GM18870 (cell line): Measurements from ENCODE around the gene DCAF8L1.
"Not testable (repeated sequence)": the region's sequence is repeated elsewhere in the genome, so short reads cannot be mapped to it uniquely, and the experiment has no call there.

Experiments used
- ATAC-seq: cut with Tn5 transposase; IDR thresholded peaks from one replicate; pipeline ENCODE4 v1.9.1; 2021; ENCODE audit warnings: moderate library complexity; ENCODE audit not compliant: unreplicated experiment

Gene DCAF8L1

DNA sequence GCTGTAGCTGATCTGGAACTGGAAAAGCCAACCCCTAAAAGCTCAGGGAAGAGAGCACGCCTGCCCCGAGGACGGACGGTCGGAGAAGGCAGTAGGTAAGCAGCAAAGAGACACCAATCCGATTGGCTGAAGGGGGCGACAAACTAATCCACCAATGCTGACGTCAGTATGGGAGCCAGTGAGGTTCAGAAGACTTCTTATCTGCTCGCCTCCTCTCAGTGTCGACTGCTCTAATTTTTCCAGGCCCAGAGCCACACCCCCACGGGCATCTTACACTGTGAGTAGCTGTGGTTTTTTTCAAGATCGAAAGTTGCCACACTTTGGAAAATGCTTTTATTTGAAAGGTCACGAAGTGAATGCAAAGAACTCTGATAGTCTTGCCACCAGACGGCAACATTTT is at the start of gene DCAF8L1:
TSS of gene DCAF8L1 (minus strand) at position 101 of the 400 bp plus-strand sequence. CDS start 115 bp downstream, outside the sequence.
- ATAC-seq = no peak

DNA sequence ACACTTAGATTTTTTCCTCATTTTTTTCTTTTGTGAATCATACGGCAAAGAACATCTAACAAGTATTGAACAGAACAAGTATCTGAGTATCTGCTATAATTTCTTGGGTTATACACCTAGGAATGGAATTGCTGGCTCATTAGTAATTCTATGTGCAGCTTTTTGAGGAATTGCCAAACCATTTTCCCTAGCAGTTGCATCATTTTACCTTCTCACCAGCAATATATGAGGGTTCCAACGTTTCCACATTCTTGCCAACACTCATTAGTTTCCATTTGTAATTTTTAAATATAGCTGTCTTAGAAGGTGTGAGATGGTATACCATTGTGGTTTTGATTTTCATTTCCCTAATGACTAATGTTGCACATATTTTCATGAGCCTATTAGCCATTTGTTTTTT is 41.1 kb upstream of the DCAF8L1 start:
- ATAC-seq = no peak

DNA sequence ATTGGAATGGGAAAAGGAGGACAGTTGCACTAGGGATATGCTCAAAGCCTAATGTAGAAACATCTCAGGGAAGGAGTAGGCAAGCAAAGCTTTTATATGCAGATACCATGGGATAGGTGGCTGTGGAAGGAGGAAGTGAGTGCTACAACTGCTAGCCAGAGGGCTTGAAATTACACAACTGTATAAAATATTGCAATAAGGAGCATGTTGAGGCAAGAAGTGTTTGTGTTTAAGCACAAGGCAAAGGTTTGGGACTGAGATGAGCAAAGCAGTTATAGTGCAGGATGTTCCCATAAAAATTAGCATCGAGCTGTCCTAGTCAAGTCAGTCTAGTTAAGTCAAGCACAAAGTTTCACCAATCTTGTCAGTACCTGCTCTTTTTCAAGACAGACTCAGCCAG is 35.6 kb upstream of the DCAF8L1 start:
- no peak for ATAC-seq

DNA sequence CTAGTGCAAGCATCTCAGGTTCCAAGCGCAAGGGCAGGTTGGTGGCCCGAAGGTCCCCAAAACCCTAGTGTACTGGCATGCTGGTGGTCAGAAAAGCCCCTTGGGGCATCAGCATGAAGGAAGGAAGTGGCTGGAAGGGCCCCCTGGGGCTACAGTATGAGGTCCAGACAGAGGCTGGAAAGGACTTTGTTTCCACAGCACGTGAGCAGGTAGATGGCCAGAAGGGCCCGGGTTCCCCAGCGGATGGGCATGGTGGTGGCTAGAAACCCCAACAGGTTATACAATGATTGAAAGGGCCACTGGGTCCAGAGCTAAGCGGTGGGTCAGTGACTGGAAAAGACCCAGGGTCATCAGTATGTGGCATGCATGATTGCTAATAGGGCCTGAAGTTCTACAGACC is 34.7 kb upstream of the DCAF8L1 start:
- no peak for ATAC-seq

DNA sequence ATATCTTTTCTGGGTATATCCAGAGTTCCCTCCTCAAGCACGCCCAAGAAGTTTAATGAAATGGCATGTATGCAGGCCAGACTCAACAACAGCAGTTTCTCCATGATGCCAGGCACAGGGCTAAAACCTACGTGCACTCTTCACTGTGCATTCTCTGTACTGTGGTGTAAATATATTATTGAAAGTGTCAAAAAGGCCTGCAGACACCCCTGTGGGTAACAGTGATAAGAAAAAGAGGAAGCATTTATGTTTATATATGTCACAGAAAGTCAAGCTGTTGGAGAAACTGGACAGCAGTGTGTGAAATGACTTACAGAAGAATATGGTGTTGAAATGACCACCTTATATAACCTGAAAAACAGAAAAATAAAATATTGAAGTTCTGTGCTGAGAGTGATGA is 29.6 kb upstream of the DCAF8L1 start:
- no peak for ATAC-seq

DNA sequence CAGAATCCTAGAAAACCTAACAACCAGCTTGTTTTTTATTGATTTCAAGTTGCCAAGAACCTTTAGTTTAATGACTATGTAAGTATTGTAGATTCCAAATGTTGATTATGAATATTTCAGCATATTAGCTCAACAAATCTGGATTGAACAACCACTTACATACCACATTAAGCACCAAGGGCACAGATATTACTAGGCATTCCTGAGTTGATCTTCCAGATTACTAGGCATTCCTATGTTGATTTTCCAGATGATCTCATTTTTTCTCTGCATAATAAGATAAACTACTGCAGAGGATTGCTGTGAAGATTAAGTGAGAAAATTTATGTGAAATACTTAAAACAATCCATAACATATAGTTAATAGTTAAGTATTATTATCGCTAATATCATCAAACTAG is 17.4 kb upstream of the DCAF8L1 start:
- ATAC-seq = no peak

DNA sequence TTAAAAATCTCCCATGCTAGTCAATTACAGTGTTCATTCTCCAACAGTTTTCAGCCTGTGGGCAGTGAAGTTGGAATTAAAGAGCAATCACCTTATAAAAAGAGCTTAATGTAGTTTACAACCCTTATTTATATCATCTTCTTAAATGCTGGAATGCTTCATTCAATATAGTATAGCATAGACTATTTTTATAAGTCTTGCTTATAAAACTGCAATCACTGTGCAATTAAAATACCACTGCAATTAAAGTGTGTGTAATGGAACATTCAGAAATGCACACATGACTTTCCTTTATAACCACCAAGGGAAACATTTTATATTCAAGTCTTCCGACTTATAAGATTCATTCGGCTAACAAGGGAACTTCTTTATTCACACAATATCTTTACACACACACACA is 16.4 kb upstream of the DCAF8L1 start:
- ATAC-seq = no peak

DNA sequence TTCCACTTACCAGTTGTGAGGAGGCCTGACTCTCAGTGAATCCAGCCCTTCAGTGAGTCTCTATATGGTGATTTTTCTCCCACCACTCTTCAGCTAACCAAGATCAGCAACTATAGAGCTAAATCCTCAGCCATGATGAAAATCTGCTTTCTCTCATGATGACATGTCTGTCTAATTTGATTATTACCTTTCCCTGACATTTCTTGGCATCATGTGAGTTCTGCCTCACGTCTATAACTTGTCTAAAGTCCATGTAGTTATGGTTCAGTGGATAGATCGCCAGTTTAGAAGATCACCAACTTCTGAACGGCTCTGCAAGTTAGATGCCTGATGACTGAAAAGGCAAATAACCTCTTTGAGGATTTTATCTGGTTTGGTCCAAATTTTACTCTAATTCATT is 14.9 kb upstream of the DCAF8L1 start:
- ATAC-seq = no peak

DNA sequence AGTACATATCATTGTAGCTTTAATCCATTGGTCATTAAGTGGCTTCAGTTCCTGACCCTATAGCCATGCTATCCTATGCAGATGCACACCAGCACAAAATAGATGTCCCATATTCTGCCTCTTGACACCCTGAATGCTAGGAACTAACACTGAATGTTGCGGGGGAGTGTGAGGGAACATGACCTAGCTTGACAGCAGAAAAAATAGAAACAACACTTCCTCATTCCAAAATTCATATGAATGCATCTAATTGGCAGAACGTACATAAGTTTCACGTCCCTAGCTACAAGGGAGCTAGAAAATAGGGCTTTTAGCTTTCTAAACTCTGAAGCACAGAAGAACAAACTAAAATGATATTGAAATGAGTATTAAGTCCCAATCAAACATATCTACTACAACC is 14.4 kb upstream of the DCAF8L1 start:
- no peak for ATAC-seq

DNA sequence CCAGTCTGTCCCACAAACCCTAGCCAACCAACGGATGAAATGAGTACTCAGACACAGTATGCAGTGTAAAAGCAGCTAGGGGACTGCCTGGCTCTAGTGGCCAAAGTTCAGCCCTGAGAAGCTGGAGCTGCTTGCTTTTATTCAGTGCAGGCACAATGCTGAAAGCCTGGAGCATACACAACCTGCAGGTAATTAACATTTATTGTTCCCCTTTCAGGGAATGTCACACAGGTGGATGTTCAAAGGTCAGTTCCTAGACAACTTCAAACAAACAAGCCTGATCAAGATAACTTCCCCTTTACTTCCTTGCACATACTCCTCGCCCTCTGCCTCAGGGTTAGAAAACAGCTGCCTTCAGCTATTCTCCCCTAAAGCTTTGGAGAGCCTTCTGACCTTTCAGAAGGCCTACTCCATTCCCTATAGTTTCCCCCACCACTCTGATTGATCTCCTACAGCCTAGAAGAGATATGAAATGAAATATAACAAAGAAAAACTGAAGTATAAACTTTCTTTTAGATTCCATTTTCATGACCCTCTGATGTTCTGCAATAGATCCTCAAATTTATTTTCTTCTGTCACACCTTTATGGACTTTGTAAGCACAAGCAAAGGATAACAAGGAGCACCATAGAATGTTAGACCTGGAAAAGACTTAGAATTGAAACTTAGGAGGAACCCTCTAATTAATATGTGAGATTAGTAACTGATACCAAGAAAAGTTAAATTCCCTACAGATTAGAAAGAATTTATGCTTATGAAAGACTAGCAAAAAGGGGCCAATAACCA is 6.8 kb upstream of the DCAF8L1 start:
- ATAC-seq = no peak

DNA sequence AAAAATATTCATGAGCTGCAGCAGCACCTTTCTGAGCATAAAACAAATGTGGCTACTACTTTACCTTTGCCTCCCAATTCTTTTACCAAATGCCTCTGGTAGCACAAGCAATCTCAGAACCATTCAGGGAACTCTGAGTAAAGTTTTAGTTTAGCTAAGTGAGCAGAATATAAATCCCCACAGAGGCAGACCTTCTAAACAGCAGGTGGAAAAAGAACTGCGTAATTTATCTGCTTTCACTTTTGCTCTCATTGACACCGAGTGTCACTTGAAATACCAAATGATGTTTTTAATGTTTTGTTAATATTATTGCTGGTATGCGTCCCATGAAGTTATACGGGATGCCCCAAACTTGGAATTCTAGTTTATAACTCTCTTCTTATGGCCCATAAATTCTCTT is 4.3 kb downstream of the DCAF8L1 start:
- not testable (repeated sequence) for ATAC-seq

DNA sequence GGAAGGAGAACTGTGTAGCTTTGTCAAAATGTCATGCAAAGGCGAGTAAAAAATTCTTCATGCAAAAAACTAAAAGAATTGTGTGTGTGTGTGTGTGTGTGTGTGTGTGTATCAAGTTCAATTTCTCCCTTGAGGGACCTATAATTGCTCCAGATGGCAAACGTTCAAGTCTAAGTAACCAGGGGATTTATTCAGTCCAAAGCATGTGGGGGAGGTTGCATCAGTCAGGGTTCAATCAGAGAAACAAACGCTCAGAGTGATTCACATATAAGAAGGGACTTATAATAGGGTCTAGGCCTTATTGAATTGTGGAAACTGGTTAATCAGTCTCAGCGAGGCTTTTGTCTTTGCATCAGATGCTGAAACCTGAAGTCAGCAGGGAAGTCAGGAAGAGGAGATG is 5.0 kb downstream of the DCAF8L1 start:
- no peak for ATAC-seq

DNA sequence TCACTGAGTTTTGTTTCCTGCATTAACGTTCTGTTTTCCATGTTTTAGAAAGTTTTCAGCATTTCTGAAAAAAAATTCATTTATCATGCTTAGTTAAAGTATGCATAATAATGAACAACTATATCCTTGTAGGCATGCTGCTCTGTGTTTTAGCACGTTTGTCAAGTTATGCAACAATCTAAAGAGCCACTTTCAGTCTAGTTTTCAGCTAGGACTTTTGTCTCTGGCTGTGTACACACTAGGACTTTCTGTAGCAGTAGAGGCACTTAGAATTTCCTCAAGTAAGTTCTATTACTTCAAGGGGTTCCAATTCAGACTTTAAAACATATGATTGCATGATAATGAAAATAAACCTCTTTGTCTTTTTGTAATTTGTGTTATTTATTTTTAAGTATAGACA is 12.4 kb downstream of the DCAF8L1 start:
- no peak for ATAC-seq

DNA sequence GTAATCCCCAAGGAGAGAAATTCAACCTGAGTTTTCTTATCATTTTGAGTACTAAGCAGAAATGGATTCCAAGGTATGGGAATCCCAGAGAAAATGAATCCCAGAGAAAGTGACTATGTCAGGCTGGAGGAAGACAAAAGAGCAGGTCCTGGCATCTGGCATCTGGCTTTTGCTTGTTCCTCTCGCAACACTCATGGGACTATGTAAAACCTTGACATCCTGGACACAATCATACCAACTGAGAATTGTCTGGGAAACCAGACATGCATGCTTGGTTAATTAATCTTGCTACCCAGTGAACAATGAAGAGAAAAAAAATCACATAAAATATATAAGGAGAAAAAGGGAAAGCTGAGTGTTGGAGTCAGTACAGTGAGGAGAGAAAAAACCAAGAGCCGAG is 12.9 kb downstream of the DCAF8L1 start:
- no peak for ATAC-seq

DNA sequence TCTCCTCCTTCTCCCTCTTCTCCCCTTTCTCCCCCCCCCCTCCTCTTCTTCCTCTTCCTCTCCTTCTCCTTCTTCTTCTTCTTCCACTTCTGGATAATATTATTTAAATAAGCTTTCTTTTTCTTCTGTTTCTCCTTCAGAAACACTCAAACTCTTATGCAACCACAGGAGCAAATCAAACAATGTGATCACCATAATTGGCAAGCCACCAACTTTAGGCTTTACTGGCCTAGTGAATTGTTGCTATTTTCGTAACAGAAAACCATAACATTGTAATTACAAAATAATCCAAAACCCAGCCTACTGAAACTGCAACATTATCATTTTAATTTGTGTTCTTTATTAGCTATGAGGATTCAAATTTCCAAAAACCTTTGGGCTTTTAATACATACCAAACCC is 14.3 kb downstream of the DCAF8L1 start:
- no peak for ATAC-seq

DNA sequence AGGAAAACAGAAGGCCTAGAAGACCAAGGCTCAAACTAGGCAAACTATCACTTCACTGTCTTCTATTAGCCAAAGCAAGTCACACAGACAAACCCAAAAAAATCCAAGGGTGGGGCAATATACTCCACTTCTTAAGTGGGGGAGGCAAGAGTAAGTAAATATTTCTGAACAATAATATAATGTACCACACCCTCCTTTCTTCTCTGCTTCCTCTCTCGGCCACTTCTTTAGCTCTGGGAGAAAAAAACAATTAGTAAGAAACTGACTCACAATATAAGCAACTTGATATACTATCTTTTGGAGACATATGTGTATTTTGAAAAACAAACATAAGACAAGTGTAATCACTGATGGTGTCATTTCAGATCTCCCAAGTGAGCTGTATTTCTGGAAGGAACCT is 14.8 kb downstream of the DCAF8L1 start:
- no peak for ATAC-seq

DNA sequence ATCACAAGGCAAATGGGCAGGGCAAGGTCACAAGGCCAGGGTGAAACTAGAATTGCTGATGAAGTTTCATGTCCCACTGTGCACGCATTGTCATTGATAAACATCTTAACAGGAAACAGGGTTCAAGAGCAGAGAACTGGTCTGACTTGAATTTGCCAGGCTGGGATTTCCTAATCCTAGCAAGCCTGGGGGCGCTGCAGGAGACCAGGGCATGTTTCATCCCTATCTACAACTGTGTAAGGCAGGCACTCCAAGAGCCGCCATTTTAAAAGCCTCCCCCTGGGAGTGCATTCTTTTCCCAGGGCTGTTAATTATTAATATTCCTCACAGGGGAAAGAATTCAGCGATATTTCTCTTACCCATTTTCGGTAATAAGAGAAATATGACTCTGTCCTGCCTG is 15.9 kb downstream of the DCAF8L1 start:
- ATAC-seq = not testable (repeated sequence)

DNA sequence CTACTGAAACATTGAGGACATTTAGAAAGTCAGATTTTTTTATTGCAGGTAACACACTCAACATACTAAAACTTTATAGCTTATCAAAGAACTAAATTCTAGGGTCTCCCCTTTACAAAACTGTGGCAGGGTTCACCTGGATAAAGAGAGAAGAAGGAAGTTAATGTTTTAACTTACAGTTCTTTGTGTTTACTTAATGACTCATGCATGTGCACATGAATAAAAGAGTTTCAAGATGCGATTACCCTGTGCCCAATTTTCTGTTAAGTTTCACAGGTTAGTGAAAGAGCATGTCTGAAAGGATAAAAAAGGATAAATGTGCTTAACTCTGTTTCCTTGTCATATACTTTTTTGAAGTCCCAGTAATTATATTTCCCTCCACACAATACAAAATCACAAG is 16.8 kb downstream of the DCAF8L1 start:
- ATAC-seq = no peak

DNA sequence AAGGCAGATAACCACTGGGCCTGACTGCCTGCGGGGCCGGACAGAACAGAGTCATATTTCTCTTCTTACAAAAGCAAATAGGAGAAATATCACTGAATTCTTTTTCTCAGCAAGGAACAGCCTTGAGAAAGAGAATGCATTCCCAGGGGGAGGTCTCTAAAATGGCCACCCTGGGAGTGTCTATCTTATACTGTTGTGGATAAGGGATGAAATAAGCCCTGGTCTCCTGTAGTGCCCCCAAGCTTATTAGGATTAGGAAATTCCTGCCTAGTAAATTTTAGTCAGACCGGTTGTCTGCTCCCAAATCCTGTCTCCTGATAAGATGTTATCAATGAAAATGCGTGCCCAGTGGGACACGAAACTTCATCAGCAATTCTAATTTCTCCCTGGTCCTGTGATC is 20.8 kb downstream of the DCAF8L1 start:
- not testable (repeated sequence) for ATAC-seq

DNA sequence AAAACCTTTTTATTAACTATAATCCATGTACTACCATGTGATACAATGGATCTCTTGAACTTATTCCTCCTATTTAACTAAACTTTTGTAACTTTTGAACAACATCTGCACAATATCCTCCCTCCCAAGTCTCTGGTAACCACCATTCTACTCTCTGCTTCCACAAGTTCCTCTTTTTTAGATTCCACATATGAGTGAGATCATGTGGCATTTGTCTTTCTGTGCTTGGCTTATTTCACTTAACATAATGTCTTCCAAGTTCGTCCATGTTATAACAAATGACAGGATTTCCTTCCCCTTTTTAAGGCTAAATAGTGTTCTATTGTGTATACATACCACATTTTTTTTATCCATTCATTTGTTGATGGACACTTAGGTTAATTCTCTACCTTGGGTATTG is 28.1 kb downstream of the DCAF8L1 start:
- ATAC-seq = no peak

DNA sequence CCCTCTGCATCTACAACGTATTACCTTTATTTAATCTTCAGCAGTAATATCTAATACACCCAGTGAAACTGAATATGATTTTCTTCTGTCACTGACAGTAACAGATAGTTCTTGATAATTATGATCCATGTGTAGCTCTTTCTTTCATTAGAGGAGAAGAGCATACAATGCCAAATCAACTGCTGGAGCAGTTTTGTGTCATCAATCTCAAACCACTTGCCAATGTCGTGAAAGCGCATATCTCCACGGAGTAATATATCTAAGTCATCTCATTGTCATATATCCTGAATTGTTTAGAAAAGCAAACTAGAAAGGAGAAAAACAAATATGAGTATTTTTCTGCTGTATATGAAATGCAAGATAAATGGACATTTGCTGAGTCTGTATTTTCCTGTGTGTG is 47.9 kb downstream of the DCAF8L1 start:
- ATAC-seq = no peak
